ENCODE results near the gene PLCH2. TPM values are rescaled to one million over a fixed set of nuclear protein-coding genes. Genes with fewer than 3 reads are reported as not detected.

PLCH2 gene
- total and polyA plus RNA-seq, 2 donors (not counting 3 experiments of a cell fraction or from before 2014, with no cell fraction given), result 0.19 to 0.31 TPM

- Histone ChIP-seq H2AFZ (ENCODE audit: low read depth, low read length) (no peak overlapping the region), H3K9me1 (replicated peaks; ENCODE audit: control insufficient read depth, extremely low read depth, insufficient read depth, low read length) (no peaks in the 10 kb centered on the region), H3K27me3 (ENCODE audit: control insufficient read depth in 2 of 2, insufficient read depth in 2 of 2, low read length in 2 of 2) (no peaks in the 10 kb centered on the region), H4K20me1 (replicated peaks; ENCODE audit: control insufficient read depth, extremely low read depth, insufficient read depth, low read length) (no peaks in the 10 kb centered on the region), H3K79me2 (ENCODE audit: control insufficient read depth, insufficient read depth, low read length) (no peaks in the 10 kb centered on the region), H3K9ac (replicated peaks; ENCODE audit: extremely low read depth, insufficient read depth, low read length) (no peak overlapping the region), H3K36me3 (ENCODE audit: control insufficient read depth in 2 of 2, extremely low read depth in 1 of 2, insufficient read depth in 2 of 2, low read length in 2 of 2) (peaks cover 0 to 2% of the 10 kb centered on the region in 2 experiments), H3K4me3 (replicated peaks in 1 of 3; ENCODE audit: insufficient read depth in 1 of 3, low read depth in 1 of 3, low read length in 3 of 3) (no peak overlapping the region), H3K27ac (ENCODE audit: insufficient read depth, low read depth, low read length) (no peak overlapping the region), H3K4me2 (ENCODE audit: insufficient read depth, low read length) (no peak overlapping the region), H3K9me3 (replicated peaks; ENCODE audit: control insufficient read depth, insufficient read depth, low read length) (no peaks in the 10 kb centered on the region), H3K4me1 (ENCODE audit: control insufficient read depth, extremely low read depth, insufficient read depth, low read length) (no peaks in the 10 kb centered on the region)
- dilution Hi-C loops (cut with MboI; ENCODE audit: extremely low pct_ligation_motif_present, low sequenced_read_pairs), result no loop called here
- POLR2A ChIA-PET, result no interaction called here
- no peak for DNase-seq (ENCODE audit: low read depth, low spot score)
- FAIRE-seq, result no peak
- TF ChIP-seq MYC (IDR thresholded peaks at IDR 0.05; ENCODE audit: low read depth, low read length) (no peak), EZH2 (IDR thresholded peaks at IDR 0.05; ENCODE audit: borderline replicate concordance, low read depth, low read length, severe bottlenecking) (no peak), MAX (IDR thresholded peaks at IDR 0.05; ENCODE audit: insufficient read depth, insufficient read length) (no peak)
- CTCF ChIA-PET, result no interaction called here
- intact Hi-C loops (cut with micrococcal nuclease), result no loop called here
- no TSS peak for BruUV-seq (replicated peaks)
Measured at GRCh38 chr1:2502661-2503553, 26.8 kb downstream of the PLCH2 start.

DNA sequence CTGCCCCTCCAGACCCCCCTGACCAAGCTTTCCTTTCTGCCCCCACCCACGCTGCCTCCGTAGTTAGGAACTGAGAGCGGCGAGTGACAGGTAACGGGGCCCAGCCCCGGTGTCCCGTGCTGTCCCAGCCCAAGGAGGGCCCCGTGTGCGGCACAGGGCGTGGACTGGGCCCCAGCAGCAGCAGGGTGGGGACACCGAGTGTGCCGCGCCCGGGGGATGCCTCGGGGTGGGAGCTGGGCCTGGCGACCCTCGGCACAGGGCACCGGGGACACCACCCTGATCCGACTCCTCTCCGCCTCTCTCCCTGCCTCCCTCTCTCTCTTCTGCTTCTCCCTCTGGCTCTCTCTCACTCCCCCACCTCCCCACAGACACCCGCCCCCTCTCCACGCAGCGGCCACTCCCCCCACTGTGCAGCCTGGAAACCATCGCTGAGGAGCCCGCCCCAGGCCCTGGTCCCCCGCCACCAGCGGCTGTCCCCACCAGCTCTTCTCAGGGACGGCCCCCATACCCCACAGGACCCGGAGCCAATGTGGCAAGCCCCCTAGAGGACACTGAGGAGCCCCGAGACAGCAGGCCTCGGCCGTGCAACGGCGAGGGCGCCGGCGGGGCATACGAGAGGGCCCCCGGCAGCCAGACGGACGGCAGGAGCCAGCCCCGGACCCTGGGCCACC lies 27.6 kb downstream of the PLCH2 start:
- no peak for FAIRE-seq
- no peaks in the 10 kb centered on the region for H3K9me3 ChIP-seq (replicated peaks; ENCODE audit: control insufficient read depth, insufficient read depth, low read length)
- no peaks in the 10 kb centered on the region for H3K9me1 ChIP-seq (replicated peaks; ENCODE audit: control insufficient read depth, extremely low read depth, insufficient read depth, low read length)
- no peaks in the 10 kb centered on the region for H3K27me3 ChIP-seq (ENCODE audit: control insufficient read depth in 2 of 2, insufficient read depth in 2 of 2, low read length in 2 of 2)
- H4K20me1 ChIP-seq (replicated peaks; ENCODE audit: control insufficient read depth, extremely low read depth, insufficient read depth, low read length), result no peaks in the 10 kb centered on the region
- no peak overlapping the region for H3K4me3 ChIP-seq (replicated peaks in 1 of 3; ENCODE audit: insufficient read depth in 1 of 3, low read depth in 1 of 3, low read length in 3 of 3)
- H2AFZ ChIP-seq (ENCODE audit: low read depth, low read length), result no peak overlapping the region
- ChIA-PET POLR2A (no interaction called here), CTCF (no interaction called here)
- H3K4me2 ChIP-seq (ENCODE audit: insufficient read depth, low read length), result no peak overlapping the region
- no TSS peak for BruUV-seq (replicated peaks)
- intact Hi-C loops (cut with micrococcal nuclease) (no loop called here), dilution Hi-C loops (cut with MboI; ENCODE audit: extremely low pct_ligation_motif_present, low sequenced_read_pairs) (no loop called here)
- H3K27ac ChIP-seq (ENCODE audit: insufficient read depth, low read depth, low read length), result no peak overlapping the region
- DNase-seq (ENCODE audit: low read depth, low spot score), result no peak
- no peaks in the 10 kb centered on the region for H3K79me2 ChIP-seq (ENCODE audit: control insufficient read depth, insufficient read depth, low read length)
- peaks cover 0 to 3% of the 10 kb centered on the region in 2 experiments for H3K36me3 ChIP-seq (ENCODE audit: control insufficient read depth in 2 of 2, extremely low read depth in 1 of 2, insufficient read depth in 2 of 2, low read length in 2 of 2)
- H3K4me1 ChIP-seq (ENCODE audit: control insufficient read depth, extremely low read depth, insufficient read depth, low read length), result no peaks in the 10 kb centered on the region
- TF ChIP-seq EZH2 (IDR thresholded peaks at IDR 0.05; ENCODE audit: borderline replicate concordance, low read depth, low read length, severe bottlenecking) (no peak), JUN (IDR thresholded peaks at IDR 0.05; ENCODE audit: borderline replicate concordance, insufficient read depth, insufficient read length, low read depth) (no peak), CTCF (IDR thresholded peaks at IDR 0.05; ENCODE audit: extremely low read depth in 1 of 2, insufficient read depth in 1 of 2, low read depth in 1 of 2, low read length in 2 of 2) (no peak), FOS (IDR thresholded peaks at IDR 0.05; ENCODE audit: borderline replicate concordance, insufficient read depth, low read length) (no peak), POLR2AphosphoS5 (IDR thresholded peaks at IDR 0.05; ENCODE audit: insufficient read depth, low read depth, low read length) (no peak), MYC (IDR thresholded peaks at IDR 0.05; ENCODE audit: low read depth, low read length) (no peak), MAX (IDR thresholded peaks at IDR 0.05; ENCODE audit: insufficient read depth, insufficient read length) (no peak), POLR2A (IDR thresholded peaks at IDR 0.05; ENCODE audit: low read depth, low read length) (no peak), GATA2 (IDR thresholded peaks at IDR 0.05; ENCODE audit: insufficient read depth, insufficient read length, low read depth, low read length) (no peak)
- no peak overlapping the region for H3K9ac ChIP-seq (replicated peaks; ENCODE audit: extremely low read depth, insufficient read depth, low read length)

Measured in endothelial cell of umbilical vein (primary cell).